ENCODE data around the gene ATXN1. TPM values are rescaled to one million over a fixed set of nuclear protein-coding genes. Genes with fewer than 3 reads are reported as not detected.

The ATXN1 gene
- total RNA-seq, 1 donor from 2014 or later = 33.7 TPM

DNA sequence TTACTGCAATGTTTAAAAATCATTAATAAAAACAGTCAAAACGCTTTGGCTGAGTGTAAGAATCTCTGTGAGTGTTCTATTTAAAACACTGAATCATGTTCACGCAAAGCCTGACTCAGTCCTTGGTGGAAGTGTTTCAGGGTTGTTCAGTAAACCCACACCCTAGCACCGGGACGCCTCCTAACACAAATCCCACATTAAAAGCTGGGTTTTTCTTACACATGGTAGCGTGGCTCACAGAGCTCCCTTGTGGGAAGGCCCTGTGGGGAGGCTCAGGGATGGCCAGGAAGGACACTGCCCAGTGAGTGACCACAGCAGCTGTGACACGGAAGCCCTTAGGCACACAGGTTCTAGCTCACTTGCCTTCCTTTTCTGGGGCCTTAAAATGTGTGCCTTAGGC, 442.7 kb downstream of the ATXN1 start:
- Mint-ChIP-seq H3K4me1 (ENCODE audit: unreplicated experiment) (peaks cover 24% of the 10 kb centered on the region), H3K4me3 (no peak overlapping the region), H3K27me3 (no peaks in the 10 kb centered on the region), H3K27ac (no peak overlapping the region), H3K9me3 (no peaks in the 10 kb centered on the region), H3K36me3 (peaks cover 5% of the 10 kb centered on the region)
- no peak for DNase-seq (ENCODE audit: extremely low spot score, unreplicated experiment)
- TF ChIP-seq, protein P1, sequence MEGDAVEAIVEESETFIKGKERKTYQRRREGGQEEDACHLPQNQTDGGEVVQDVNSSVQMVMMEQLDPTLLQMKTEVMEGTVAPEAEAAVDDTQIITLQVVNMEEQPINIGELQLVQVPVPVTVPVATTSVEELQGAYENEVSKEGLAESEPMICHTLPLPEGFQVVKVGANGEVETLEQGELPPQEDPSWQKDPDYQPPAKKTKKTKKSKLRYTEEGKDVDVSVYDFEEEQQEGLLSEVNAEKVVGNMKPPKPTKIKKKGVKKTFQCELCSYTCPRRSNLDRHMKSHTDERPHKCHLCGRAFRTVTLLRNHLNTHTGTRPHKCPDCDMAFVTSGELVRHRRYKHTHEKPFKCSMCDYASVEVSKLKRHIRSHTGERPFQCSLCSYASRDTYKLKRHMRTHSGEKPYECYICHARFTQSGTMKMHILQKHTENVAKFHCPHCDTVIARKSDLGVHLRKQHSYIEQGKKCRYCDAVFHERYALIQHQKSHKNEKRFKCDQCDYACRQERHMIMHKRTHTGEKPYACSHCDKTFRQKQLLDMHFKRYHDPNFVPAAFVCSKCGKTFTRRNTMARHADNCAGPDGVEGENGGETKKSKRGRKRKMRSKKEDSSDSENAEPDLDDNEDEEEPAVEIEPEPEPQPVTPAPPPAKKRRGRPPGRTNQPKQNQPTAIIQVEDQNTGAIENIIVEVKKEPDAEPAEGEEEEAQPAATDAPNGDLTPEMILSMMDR (conservative IDR thresholded peaks at IDR 0.05) = no peak

DNA sequence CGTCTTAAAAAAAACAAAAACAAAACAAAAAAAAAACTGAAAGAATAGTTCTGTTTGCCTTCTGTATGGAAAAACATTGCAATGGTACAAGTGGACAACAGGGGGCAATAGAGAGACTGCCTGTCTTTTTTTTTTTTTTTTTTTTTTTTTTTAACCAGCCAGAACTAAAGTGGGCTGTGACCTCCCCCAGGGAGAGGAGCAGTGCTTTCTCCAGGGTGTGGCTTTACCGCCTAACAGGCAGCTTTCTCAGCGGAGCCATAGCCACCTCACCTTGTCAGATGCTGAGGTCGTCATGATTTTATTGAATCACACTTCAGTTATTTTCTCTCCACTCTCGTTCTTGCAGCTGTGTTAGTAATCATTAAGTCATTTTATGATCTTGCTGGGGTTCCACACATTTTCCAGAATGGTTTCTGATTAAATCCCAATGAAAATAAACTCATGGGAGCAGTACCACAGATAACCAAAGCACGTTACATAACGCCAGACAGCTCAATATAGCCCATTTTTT, 444.5 kb downstream of the ATXN1 start:
- Mint-ChIP-seq H3K36me3 (no peaks in the 10 kb centered on the region), H3K9me3 (no peaks in the 10 kb centered on the region), H3K4me1 (ENCODE audit: unreplicated experiment) (peaks cover 14% of the 10 kb centered on the region), H3K27me3 (no peaks in the 10 kb centered on the region), H3K27ac (no peak overlapping the region), H3K4me3 (no peak overlapping the region)
- TF ChIP-seq, protein P1 (conservative IDR thresholded peaks at IDR 0.05) = peak; percentile 88
- DNase-seq (ENCODE audit: extremely low spot score, unreplicated experiment) = no peak

DNA sequence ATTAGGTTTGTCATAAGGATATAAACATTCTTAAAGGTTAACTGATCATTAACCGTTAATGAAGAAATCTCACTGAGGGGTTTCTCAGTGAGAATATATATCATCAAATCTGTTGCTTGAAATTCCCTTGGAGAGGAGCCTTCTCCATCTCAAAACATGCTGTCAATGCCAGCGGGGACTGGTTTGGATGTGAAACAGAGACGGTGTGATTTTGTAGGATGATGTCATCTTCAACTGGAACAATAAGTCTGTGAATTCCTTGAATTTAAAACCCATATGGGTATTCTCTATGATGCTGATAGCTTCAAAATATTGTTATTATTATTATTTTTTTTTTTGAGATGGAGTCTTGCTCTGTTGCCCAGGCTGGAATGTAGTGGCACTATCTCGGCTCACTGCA, 447.0 kb downstream of the ATXN1 start:
- Mint-ChIP-seq H3K9me3 (no peaks in the 10 kb centered on the region), H3K27ac (no peak overlapping the region), H3K36me3 (peaks cover 6% of the 10 kb centered on the region), H3K4me3 (no peak overlapping the region), H3K4me1 (ENCODE audit: unreplicated experiment) (peaks cover 5% of the 10 kb centered on the region), H3K27me3 (no peaks in the 10 kb centered on the region)
- TF ChIP-seq, protein P1 (conservative IDR thresholded peaks at IDR 0.05) = no peak
- DNase-seq (ENCODE audit: extremely low spot score, unreplicated experiment) = no peak

DNA sequence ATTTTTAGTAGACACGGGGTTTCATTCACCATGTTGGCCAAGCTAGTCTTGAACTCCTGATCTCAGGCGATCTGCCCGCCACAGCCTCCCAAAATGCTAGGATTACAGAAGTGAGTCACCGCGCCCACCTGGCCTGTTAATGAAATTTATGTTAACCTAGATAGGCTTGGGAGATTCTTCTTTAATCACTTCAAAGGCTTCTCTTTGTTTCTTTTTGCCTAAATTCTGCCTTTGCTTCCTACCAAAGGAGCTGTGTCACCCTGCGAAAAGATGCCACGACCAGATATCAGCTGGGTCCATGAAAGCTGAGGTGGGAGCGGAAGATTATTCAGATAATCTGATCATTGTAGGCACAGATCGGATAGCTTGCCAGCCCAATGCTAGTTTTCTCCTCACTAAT, 447.5 kb downstream of the ATXN1 start:
- H3K27ac Mint-ChIP-seq = no peak overlapping the region
- no peak for DNase-seq (ENCODE audit: extremely low spot score, unreplicated experiment)
- H3K9me3 Mint-ChIP-seq = no peaks in the 10 kb centered on the region
- no peaks in the 10 kb centered on the region for H3K4me1 Mint-ChIP-seq (ENCODE audit: unreplicated experiment)
- peaks cover 6% of the 10 kb centered on the region for H3K36me3 Mint-ChIP-seq
- TF ChIP-seq, protein P1 (conservative IDR thresholded peaks at IDR 0.05) = no peak
- H3K27me3 Mint-ChIP-seq = no peaks in the 10 kb centered on the region
- H3K4me3 Mint-ChIP-seq = no peak overlapping the region

DNA sequence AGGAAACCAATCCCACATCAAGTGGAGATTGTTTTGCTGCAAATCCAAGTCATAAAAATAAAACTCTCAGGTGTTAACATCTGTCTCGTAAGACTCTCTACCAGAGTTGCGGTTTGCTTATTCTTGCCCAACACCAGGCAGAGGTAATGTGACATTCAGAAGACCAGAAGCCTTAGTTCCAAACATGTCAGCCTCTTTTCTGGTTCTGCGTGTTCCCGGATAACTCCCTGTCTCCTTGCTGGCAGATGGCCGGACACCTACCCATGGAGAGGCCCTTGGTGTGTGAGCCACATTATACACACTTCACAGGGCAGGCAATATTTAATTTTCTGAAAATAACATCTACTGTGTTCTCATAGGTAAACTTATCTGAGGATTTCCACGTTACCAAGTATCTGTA, 449.5 kb downstream of the ATXN1 start:
- no peaks in the 10 kb centered on the region for H3K27me3 Mint-ChIP-seq

More for the DNA sequence above, 449.5 kb downstream of the ATXN1 start:
- Mint-ChIP-seq H3K4me3 (no peak overlapping the region), H3K36me3 (peaks cover 10% of the 10 kb centered on the region), H3K27ac (no peak overlapping the region), H3K4me1 (ENCODE audit: unreplicated experiment) (no peaks in the 10 kb centered on the region), H3K9me3 (no peaks in the 10 kb centered on the region)
- DNase-seq (ENCODE audit: extremely low spot score, unreplicated experiment) = no peak
- TF ChIP-seq, protein P1 (conservative IDR thresholded peaks at IDR 0.05) = no peak
